Smooth muscle cell (in vitro differentiated cells): ENCODE measurements around the gene FKBP11. TPM values are rescaled to one million over a fixed set of nuclear protein-coding genes. Genes with fewer than 3 reads are reported as not detected.

Source experiments
- DNase-seq: peaks from one replicate; lab custom pipeline; 2025; ENCODE audit not compliant: unreplicated experiment; lab: John Stamatoyannopoulos, UW
- H2AFZ ChIP-seq: fragments of 200-600 bp; sonication (generic); 2 replicates; pipeline ENCODE4 v1.6.0; 2016; ENCODE audit warnings: antibody characterized with exemption, low read depth, mild to moderate bottlenecking
- H3F3A ChIP-seq: fragments of 200-600 bp; sonication (generic); 2 replicates; pipeline ENCODE4 v1.6.0; 2017; ENCODE audit warnings: antibody characterized with exemption, low read depth
- H3K27ac ChIP-seq: fragments of 200-600 bp; sonication (generic); 2 replicates; pipeline ENCODE4 v1.5.1; 2016; ENCODE audit warnings: low read depth, mild to moderate bottlenecking
- H3K27me3 ChIP-seq: fragments of 200-600 bp; sonication (generic); 2 replicates; pipeline ENCODE4 v1.6.1; 2016; ENCODE audit warnings: low read depth, mild to moderate bottlenecking
- H3K36me3 ChIP-seq: fragments of 200-600 bp; sonication (generic); 2 replicates; pipeline ENCODE4 v1.5.1; 2016; ENCODE audit warnings: low read depth
- H3K4me1 ChIP-seq: fragments of 200-600 bp; sonication (generic); 2 replicates; pipeline ENCODE4 v1.5.1; 2016; ENCODE audit warnings: low read depth
- H3K4me2 ChIP-seq: fragments of 200-600 bp; sonication (generic); 2 replicates; pipeline ENCODE4 v1.6.0; 2016; ENCODE audit warnings: mild to moderate bottlenecking
- H3K4me3 ChIP-seq: fragments of 200-600 bp; sonication (generic); 2 replicates; pipeline ENCODE4 v1.5.1; 2016; ENCODE audit warnings: mild to moderate bottlenecking
- H3K79me2 ChIP-seq: fragments of 200-600 bp; sonication (generic); 2 replicates; pipeline ENCODE4 v1.6.0; 2016; ENCODE audit warnings: low read depth, mild to moderate bottlenecking
- H3K9ac ChIP-seq: fragments of 200-600 bp; sonication (generic); 2 replicates; pipeline ENCODE4 v1.6.0; 2016; ENCODE audit warnings: low read depth
- H3K9me3 ChIP-seq: fragments of 200-600 bp; sonication (generic); replicated peaks from 2 replicates; pipeline ENCODE4 v1.5.1; 2016; ENCODE audit warnings: low read depth
- H4K20me1 ChIP-seq: fragments of 200-600 bp; sonication (generic); 2 replicates; pipeline ENCODE4 v1.6.0; 2016; ENCODE audit warnings: low read depth
- WGBS: methylation state at CpG from one replicate; pipeline ENCODE4 v1.1.7; 2016; ENCODE audit warnings: low lambda C conversion rate; 5-methylcytosine and 5-hydroxymethylcytosine counted together
- polyA plus RNA-seq: library from polyadenylated mRNA; unstranded; fragments of >200 nt; fragmentation: Nextera tagmentation; extraction: Ambion mirVana; gene quantifications from 2 replicates; pipeline ENCODE4 v1.2.1, GENCODE V29; 2016
- total RNA-seq: library from RNA; depleted of rRNA; stranded (reverse); fragments of >200 nt; gene quantifications from 2 replicates; pipeline ENCODE4 v1.2.3, GENCODE V29; 2014
- TF ChIP-seq, protein P1 (sequence below): fragments of 200-600 bp; sonication (generic); IDR thresholded peaks from 2 replicates; pipeline ENCODE4 v1.5.1; 2017; ENCODE audit warnings: borderline replicate concordance, mild to moderate bottlenecking, antibody characterized with exemption; ENCODE audit not compliant: insufficient read depth, poor library complexity, severe bottlenecking

Gene FKBP11
- total and polyA plus RNA-seq, 2 experiments from 2014 or later, result 36.1 to 217 TPM

DNA sequence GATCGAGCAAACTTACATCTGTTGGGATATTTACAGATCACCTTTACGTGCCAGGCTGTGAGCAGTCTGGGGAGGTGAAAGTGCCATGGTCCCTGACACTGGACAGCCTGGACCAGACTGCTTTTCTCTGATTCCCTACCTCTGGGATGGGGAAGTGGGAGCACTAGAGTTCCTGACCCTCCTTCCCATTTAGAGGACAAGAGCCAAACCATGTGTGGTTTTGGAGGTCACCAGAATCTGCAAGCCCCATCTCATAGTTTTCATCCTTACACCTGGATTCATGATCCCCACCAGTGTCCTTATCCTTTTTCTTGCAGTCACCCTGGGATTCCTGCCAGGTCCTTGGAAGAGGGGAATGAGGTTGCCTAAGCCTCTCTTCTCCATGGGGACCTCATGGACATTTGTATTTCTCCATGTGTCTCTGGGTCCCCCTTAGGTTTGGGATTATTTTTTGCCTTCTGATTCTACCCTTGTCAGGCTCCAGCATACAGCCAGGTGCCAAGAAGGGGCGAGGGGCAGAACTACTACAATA is 47.7 kb upstream of the FKBP11 start:
- Histone ChIP-seq H3K27me3 (peaks cover 92% of the 10 kb centered on the region), H3K4me3 (no peak overlapping the region), H3K9ac (no peak overlapping the region), H3K4me2 (no peak overlapping the region), H3F3A (peaks cover 6% of the 10 kb centered on the region), H3K36me3 (no peaks in the 10 kb centered on the region), H2AFZ (no peak overlapping the region), H3K9me3 (no peaks in the 10 kb centered on the region), H4K20me1 (no peaks in the 10 kb centered on the region), H3K4me1 (peaks cover 22% of the 10 kb centered on the region), H3K27ac (no peak overlapping the region), H3K79me2 (no peaks in the 10 kb centered on the region)
- DNase-seq, result no peak
- 49% methylated on average over 3 of the region's 3 CpGs for WGBS
- TF ChIP-seq, protein P1, sequence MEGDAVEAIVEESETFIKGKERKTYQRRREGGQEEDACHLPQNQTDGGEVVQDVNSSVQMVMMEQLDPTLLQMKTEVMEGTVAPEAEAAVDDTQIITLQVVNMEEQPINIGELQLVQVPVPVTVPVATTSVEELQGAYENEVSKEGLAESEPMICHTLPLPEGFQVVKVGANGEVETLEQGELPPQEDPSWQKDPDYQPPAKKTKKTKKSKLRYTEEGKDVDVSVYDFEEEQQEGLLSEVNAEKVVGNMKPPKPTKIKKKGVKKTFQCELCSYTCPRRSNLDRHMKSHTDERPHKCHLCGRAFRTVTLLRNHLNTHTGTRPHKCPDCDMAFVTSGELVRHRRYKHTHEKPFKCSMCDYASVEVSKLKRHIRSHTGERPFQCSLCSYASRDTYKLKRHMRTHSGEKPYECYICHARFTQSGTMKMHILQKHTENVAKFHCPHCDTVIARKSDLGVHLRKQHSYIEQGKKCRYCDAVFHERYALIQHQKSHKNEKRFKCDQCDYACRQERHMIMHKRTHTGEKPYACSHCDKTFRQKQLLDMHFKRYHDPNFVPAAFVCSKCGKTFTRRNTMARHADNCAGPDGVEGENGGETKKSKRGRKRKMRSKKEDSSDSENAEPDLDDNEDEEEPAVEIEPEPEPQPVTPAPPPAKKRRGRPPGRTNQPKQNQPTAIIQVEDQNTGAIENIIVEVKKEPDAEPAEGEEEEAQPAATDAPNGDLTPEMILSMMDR, result no peak

DNA sequence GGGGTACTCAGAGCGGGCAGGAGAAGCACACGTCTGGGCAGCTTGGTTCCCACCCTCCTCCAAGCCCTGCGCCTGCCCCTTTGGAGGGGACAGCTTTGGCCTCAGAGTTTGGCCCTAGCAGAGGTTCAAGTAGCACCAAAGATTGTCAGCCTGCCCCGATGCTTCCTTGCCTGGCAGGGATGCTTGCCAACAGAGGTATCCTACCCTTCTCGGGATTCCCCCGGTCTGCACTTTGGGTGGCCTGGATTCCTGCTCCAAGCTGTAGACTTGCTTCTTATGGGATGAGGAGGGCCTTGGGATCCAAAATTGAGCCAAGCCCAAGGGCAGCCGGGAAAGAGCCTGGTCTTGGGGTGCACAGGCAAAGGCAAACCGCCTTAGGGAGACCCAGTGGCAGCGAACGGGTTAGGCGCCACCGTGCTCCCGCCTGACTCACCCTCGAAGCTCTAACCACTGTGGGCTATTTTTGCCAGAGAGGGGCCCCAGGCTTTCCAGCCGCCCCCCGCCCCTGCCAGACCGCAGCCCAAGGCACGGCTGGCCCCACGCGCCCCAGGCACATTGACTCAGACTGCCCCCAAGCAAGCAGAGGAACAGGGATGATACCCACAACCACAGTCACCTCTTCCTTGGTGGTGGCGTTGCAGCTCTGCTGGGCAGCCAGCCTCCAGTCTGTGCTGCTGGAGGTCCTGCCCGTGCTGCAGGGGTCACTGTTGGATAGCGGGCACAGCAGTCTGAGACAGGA is 47.1 kb upstream of the FKBP11 start:
- no peak for DNase-seq
- no peak overlapping the region for H3K27ac ChIP-seq
- H3F3A ChIP-seq, result peaks cover 6% of the 10 kb centered on the region
- no peak overlapping the region for H3K4me3 ChIP-seq
- WGBS, result 42% methylated on average over 20 of the region's 23 CpGs
- no peak overlapping the region for H3K9ac ChIP-seq
- H3K36me3 ChIP-seq, result no peaks in the 10 kb centered on the region
- H3K9me3 ChIP-seq, result no peaks in the 10 kb centered on the region
- no peak overlapping the region for H2AFZ ChIP-seq
- peaks cover 22% of the 10 kb centered on the region for H3K4me1 ChIP-seq
- TF ChIP-seq, protein P1, result no peak
- H4K20me1 ChIP-seq, result no peaks in the 10 kb centered on the region
- peak overlapping the region; percentile 89 for H3K4me2 ChIP-seq
- no peaks in the 10 kb centered on the region for H3K79me2 ChIP-seq
- H3K27me3 ChIP-seq, result peaks cover 86% of the 10 kb centered on the region

DNA sequence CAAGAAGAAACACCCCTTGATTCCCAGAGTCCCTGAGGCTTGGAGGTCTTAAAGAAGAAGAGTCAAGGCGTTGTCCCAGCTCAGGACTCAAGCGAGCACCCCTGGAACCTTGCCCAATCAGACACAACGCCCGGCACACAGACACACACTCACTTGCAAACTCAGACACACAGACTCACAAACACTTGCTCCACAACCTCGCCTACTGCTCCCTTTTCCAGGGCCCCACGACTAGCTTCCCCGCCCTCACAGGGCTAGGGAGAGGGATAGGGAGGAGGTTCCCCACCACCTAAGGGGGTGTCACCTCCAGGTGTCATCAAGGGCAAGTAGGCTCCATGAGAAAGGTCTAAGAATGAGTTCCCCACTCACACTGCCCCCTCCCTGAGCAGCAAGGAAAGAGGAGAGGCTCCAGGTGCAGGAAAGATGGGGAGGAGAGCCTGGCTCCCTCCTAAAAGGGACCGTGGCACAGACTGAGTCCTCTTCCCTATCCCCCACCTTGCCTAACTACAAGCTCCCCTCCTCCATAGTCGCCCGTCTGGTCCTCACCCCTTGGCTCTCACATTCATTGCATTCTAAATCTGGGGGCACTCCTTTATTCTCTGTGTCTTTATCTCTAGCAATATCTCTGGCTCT is 45.5 kb upstream of the FKBP11 start:
- TF ChIP-seq, protein P1, result no peak
- peaks cover 70% of the 10 kb centered on the region for H3K27me3 ChIP-seq
- no peaks in the 10 kb centered on the region for H3K36me3 ChIP-seq
- no peaks in the 10 kb centered on the region for H4K20me1 ChIP-seq
- no peak overlapping the region for H3K27ac ChIP-seq
- H3K9ac ChIP-seq, result no peak overlapping the region
- peak overlapping the region; percentile 45 for H2AFZ ChIP-seq
- peaks cover 6% of the 10 kb centered on the region for H3F3A ChIP-seq
- H3K4me3 ChIP-seq, result peak overlapping the region; percentile 49
- peak overlapping the region; percentile 89 for H3K4me2 ChIP-seq
- DNase-seq, result no peak
- no peaks in the 10 kb centered on the region for H3K9me3 ChIP-seq
- no peaks in the 10 kb centered on the region for H3K79me2 ChIP-seq
- H3K4me1 ChIP-seq, result peaks cover 22% of the 10 kb centered on the region
- 18% methylated on average over 10 of the region's 10 CpGs for WGBS
